ENCODE results near the gene DSCAM.

DSCAM gene

DNA sequence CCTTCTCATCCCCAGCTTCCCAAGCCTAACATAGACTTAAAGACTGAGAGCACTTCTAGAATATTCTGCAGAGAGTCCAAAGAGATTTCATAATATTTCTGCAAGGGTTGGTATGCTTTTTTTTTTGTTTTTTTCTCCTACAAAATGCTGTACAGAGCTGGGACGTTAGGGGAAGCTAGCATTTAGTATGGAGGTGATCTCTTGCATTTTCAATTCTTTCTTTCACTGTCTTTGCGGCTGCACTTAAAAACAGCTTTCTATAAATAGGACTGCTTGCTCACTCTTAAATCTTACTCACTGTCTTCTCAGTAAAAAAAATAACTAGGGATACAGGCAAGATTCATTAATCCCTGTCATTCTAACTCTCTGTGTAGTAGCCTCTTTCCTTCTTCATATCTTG is 7.4 kb downstream of the DSCAM start:
- Histone ChIP-seq H3F3A (ENCODE audit: insufficient read depth) (no peaks in the 10 kb centered on the region), H2AFZ (ENCODE audit: low read depth, low read length, severe bottlenecking) (no peak overlapping the region), H3K4me2 (ENCODE audit: low read depth, low read length, poor library complexity, severe bottlenecking) (no peak overlapping the region), H3K9ac (ENCODE audit: low read length) (no peak overlapping the region), H3K4me3 (ENCODE audit: insufficient read depth, low read length, poor library complexity, severe bottlenecking) (no peak overlapping the region), H3K27me3 (ENCODE audit: low read length) (no peaks in the 10 kb centered on the region), H3K27ac (ENCODE audit: low read depth, low read length) (no peak overlapping the region), H3K9me3 (ENCODE audit: insufficient read depth, low read length) (no peaks in the 10 kb centered on the region), H3K36me3 (ENCODE audit: low read length) (no peaks in the 10 kb centered on the region), H3K79me2 (ENCODE audit: insufficient read depth, low read length) (no peaks in the 10 kb centered on the region), H4K20me1 (ENCODE audit: low read depth, low read length) (no peaks in the 10 kb centered on the region), H3K9me2 (replicated peaks; ENCODE audit: insufficient read depth, low read length) (no peaks in the 10 kb centered on the region)
- TF ChIP-seq, protein P1, sequence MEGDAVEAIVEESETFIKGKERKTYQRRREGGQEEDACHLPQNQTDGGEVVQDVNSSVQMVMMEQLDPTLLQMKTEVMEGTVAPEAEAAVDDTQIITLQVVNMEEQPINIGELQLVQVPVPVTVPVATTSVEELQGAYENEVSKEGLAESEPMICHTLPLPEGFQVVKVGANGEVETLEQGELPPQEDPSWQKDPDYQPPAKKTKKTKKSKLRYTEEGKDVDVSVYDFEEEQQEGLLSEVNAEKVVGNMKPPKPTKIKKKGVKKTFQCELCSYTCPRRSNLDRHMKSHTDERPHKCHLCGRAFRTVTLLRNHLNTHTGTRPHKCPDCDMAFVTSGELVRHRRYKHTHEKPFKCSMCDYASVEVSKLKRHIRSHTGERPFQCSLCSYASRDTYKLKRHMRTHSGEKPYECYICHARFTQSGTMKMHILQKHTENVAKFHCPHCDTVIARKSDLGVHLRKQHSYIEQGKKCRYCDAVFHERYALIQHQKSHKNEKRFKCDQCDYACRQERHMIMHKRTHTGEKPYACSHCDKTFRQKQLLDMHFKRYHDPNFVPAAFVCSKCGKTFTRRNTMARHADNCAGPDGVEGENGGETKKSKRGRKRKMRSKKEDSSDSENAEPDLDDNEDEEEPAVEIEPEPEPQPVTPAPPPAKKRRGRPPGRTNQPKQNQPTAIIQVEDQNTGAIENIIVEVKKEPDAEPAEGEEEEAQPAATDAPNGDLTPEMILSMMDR (IDR thresholded peaks at IDR 0.05; ENCODE audit: insufficient read depth, low read length, poor library complexity, severe bottlenecking) = no peak
- TF ChIP-seq EZH2phosphoT487 (conservative IDR thresholded peaks at IDR 0.05; ENCODE audit: low read length) = no peak

DNA sequence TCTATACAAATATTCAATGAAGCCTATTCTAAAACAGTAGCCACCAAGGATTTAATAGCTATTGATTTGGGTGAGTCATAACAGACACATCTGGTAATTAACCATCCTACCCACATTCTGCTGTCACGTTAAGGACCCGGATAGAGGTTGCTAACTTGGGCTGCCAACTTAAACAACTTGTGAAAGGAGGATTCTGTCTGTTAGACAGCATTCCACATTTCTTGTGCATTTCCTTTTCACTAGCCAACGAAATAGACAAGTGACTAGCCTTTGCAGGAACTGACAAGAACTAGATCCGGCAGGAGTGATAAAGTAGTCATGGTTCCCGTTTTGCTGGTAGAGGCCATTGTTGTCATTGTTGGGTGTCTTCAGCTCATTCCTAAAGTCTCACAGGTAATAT is 9.5 kb downstream of the DSCAM start:
- Histone ChIP-seq H3K79me2 (ENCODE audit: insufficient read depth, low read length) (no peaks in the 10 kb centered on the region), H3K9me3 (ENCODE audit: insufficient read depth, low read length) (no peaks in the 10 kb centered on the region), H3K4me3 (ENCODE audit: insufficient read depth, low read length, poor library complexity, severe bottlenecking) (no peak overlapping the region), H3F3A (ENCODE audit: insufficient read depth) (no peaks in the 10 kb centered on the region), H3K9me2 (replicated peaks; ENCODE audit: insufficient read depth, low read length) (no peaks in the 10 kb centered on the region), H3K27me3 (ENCODE audit: low read length) (no peaks in the 10 kb centered on the region), H3K27ac (ENCODE audit: low read depth, low read length) (no peak overlapping the region), H3K9ac (ENCODE audit: low read length) (no peak overlapping the region), H2AFZ (ENCODE audit: low read depth, low read length, severe bottlenecking) (no peak overlapping the region), H4K20me1 (ENCODE audit: low read depth, low read length) (no peaks in the 10 kb centered on the region), H3K4me2 (ENCODE audit: low read depth, low read length, poor library complexity, severe bottlenecking) (no peak overlapping the region), H3K36me3 (ENCODE audit: low read length) (no peaks in the 10 kb centered on the region)
- no peak for TF ChIP-seq EZH2phosphoT487 (conservative IDR thresholded peaks at IDR 0.05; ENCODE audit: low read length)
- TF ChIP-seq, protein P1 (IDR thresholded peaks at IDR 0.05; ENCODE audit: insufficient read depth, low read length, poor library complexity, severe bottlenecking) = no peak

DNA sequence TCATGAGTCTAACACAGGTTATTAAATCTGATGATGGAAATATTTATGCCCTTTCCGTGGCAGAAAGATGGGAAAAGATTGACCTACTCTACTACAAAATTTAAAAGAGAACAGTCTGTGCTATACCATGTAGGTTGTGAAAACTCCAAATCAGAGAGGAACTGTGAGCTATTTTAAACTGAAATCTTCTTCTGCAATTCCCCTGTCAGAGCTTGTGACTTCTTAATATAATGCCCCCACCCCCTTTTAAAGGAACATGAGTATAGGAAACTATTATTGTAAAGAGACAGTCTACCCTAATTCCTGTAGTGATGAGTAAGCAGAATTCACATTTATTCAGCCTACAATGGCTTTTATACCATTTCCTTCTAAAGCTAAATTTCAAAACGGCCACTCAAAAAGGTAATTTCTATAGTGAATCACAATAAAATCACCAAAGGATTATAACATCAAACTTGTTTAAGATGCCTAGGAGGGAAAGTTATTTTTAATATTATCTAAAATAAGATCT is 11.7 kb downstream of the DSCAM start:
- H3K9me3 ChIP-seq (ENCODE audit: insufficient read depth, low read length) = no peaks in the 10 kb centered on the region
- H4K20me1 ChIP-seq (ENCODE audit: low read depth, low read length) = no peaks in the 10 kb centered on the region
- no peak overlapping the region for H3K9ac ChIP-seq (ENCODE audit: low read length)
- H2AFZ ChIP-seq (ENCODE audit: low read depth, low read length, severe bottlenecking) = no peak overlapping the region
- no peaks in the 10 kb centered on the region for H3F3A ChIP-seq (ENCODE audit: insufficient read depth)
- H3K4me3 ChIP-seq (ENCODE audit: insufficient read depth, low read length, poor library complexity, severe bottlenecking) = no peak overlapping the region
- H3K9me2 ChIP-seq (replicated peaks; ENCODE audit: insufficient read depth, low read length) = no peaks in the 10 kb centered on the region
- H3K36me3 ChIP-seq (ENCODE audit: low read length) = no peaks in the 10 kb centered on the region
- no peak for TF ChIP-seq EZH2phosphoT487 (conservative IDR thresholded peaks at IDR 0.05; ENCODE audit: low read length)
- TF ChIP-seq, protein P1 (IDR thresholded peaks at IDR 0.05; ENCODE audit: insufficient read depth, low read length, poor library complexity, severe bottlenecking) = no peak
- no peak overlapping the region for H3K27ac ChIP-seq (ENCODE audit: low read depth, low read length)
- H3K79me2 ChIP-seq (ENCODE audit: insufficient read depth, low read length) = no peaks in the 10 kb centered on the region
- H3K4me2 ChIP-seq (ENCODE audit: low read depth, low read length, poor library complexity, severe bottlenecking) = no peak overlapping the region
- H3K27me3 ChIP-seq (ENCODE audit: low read length) = no peaks in the 10 kb centered on the region

Measured in SU-DHL-6 (cell line).